ENCODE results near the gene SASH1.

Gene SASH1

GRCh38 chr6:148547110-148547509 lies 204.5 kb downstream of the SASH1 start:
- Histone ChIP-seq H3K36me3 (ENCODE audit: insufficient read depth, low read length) (no peaks in the 10 kb centered on the region), H3K4me2 (ENCODE audit: low read length) (no peak overlapping the region), H3K79me2 (ENCODE audit: insufficient read depth, low read length) (no peaks in the 10 kb centered on the region), H3F3A (ENCODE audit: insufficient read depth, low read length) (no peaks in the 10 kb centered on the region), H3K4me1 (ENCODE audit: insufficient read depth, low read length, severe bottlenecking) (no peaks in the 10 kb centered on the region), H3K9me3 (ENCODE audit: low read length) (no peaks in the 10 kb centered on the region), H3K9ac (ENCODE audit: low read length) (no peak overlapping the region), H2AFZ (ENCODE audit: low read length) (no peak overlapping the region), H4K20me1 (ENCODE audit: insufficient read depth, low read length) (no peaks in the 10 kb centered on the region), H3K27me3 (ENCODE audit: insufficient read depth, low read length) (0 out of 2 replicates have a peak, but pooled peaks cover 4% of the 10 kb centered on the region), H3K9me2 (ENCODE audit: low read depth, low read length) (no peaks in the 10 kb centered on the region), H3K4me3 (ENCODE audit: low read depth, low read length, poor library complexity, severe bottlenecking) (no peak overlapping the region), H3K27ac (ENCODE audit: low read depth, low read length, poor library complexity, severe bottlenecking) (no peak overlapping the region)
- TF ChIP-seq CTCF (IDR thresholded peaks at IDR 0.05; ENCODE audit: low read length) = no peak
- TF ChIP-seq EZH2 (IDR thresholded peaks at IDR 0.05; ENCODE audit: borderline replicate concordance, low read length) = no peak

GRCh38 chr6:148548065-148548748 lies 205.6 kb downstream of the SASH1 start:
- Histone ChIP-seq H3K9me3 (ENCODE audit: low read length) (no peaks in the 10 kb centered on the region), H4K20me1 (ENCODE audit: insufficient read depth, low read length) (no peaks in the 10 kb centered on the region), H3K4me1 (ENCODE audit: insufficient read depth, low read length, severe bottlenecking) (no peaks in the 10 kb centered on the region), H3K27me3 (ENCODE audit: insufficient read depth, low read length) (0 out of 2 replicates have a peak, but pooled peaks cover 4% of the 10 kb centered on the region), H3K4me3 (ENCODE audit: low read depth, low read length, poor library complexity, severe bottlenecking) (no peak overlapping the region), H2AFZ (ENCODE audit: low read length) (no peak overlapping the region), H3K27ac (ENCODE audit: low read depth, low read length, poor library complexity, severe bottlenecking) (no peak overlapping the region), H3K79me2 (ENCODE audit: insufficient read depth, low read length) (no peaks in the 10 kb centered on the region), H3F3A (ENCODE audit: insufficient read depth, low read length) (no peaks in the 10 kb centered on the region), H3K9me2 (ENCODE audit: low read depth, low read length) (no peaks in the 10 kb centered on the region), H3K36me3 (ENCODE audit: insufficient read depth, low read length) (no peaks in the 10 kb centered on the region), H3K4me2 (ENCODE audit: low read length) (no peak overlapping the region), H3K9ac (ENCODE audit: low read length) (no peak overlapping the region)
- no peak for TF ChIP-seq EZH2 (IDR thresholded peaks at IDR 0.05; ENCODE audit: borderline replicate concordance, low read length)
- TF ChIP-seq CTCF (IDR thresholded peaks at IDR 0.05; ENCODE audit: low read length) = no peak

GRCh38 chr6:148548749-148549140 lies 206.1 kb downstream of the SASH1 start:
- H3K9me2 ChIP-seq (ENCODE audit: low read depth, low read length) = no peaks in the 10 kb centered on the region

More at GRCh38 chr6:148548749-148549140, 206.1 kb downstream of the SASH1 start:
- Histone ChIP-seq H3K36me3 (ENCODE audit: insufficient read depth, low read length) (no peaks in the 10 kb centered on the region), H3K27ac (ENCODE audit: low read depth, low read length, poor library complexity, severe bottlenecking) (no peak overlapping the region), H3K9ac (ENCODE audit: low read length) (no peak overlapping the region), H3K4me2 (ENCODE audit: low read length) (no peak overlapping the region), H3F3A (ENCODE audit: insufficient read depth, low read length) (no peaks in the 10 kb centered on the region), H3K9me3 (ENCODE audit: low read length) (no peaks in the 10 kb centered on the region), H3K27me3 (ENCODE audit: insufficient read depth, low read length) (no peaks in the 10 kb centered on the region), H4K20me1 (ENCODE audit: insufficient read depth, low read length) (no peaks in the 10 kb centered on the region), H3K4me1 (ENCODE audit: insufficient read depth, low read length, severe bottlenecking) (no peaks in the 10 kb centered on the region), H3K4me3 (ENCODE audit: low read depth, low read length, poor library complexity, severe bottlenecking) (no peak overlapping the region), H2AFZ (ENCODE audit: low read length) (no peak overlapping the region), H3K79me2 (ENCODE audit: insufficient read depth, low read length) (no peaks in the 10 kb centered on the region)
- TF ChIP-seq EZH2 (IDR thresholded peaks at IDR 0.05; ENCODE audit: borderline replicate concordance, low read length) = no peak
- no peak for TF ChIP-seq CTCF (IDR thresholded peaks at IDR 0.05; ENCODE audit: low read length)
